PC-9 (cell line): ENCODE measurements around the gene F12. TPM values are rescaled to one million over a fixed set of nuclear protein-coding genes. Genes with fewer than 3 reads are reported as not detected.

ENCODE experiments used
- BruUV-seq: library from RNA; stranded (reverse); fragments of 400-500 nt; replicated peaks from 2 replicates; lab custom pipeline; 2021; lab: Mats Ljungman, UMichigan
- CTCF ChIA-PET: fragments of 300-600 bp; sonication (Branson Sonifier 250); formaldehyde crosslinking; loops from one replicate; lab custom pipeline; 2022; ENCODE audit warnings: antibody characterized with exemption; lab: Charles Lee
- POLR2A ChIA-PET: fragments of 300-600 bp; sonication (Branson Sonifier 250); formaldehyde crosslinking; loops from one replicate; lab custom pipeline; 2022; ENCODE audit warnings: antibody characterized with exemption; ENCODE audit not compliant: unreplicated experiment; lab: Charles Lee
- DNase-seq, 2 experiments: peaks; one replicate each; pipeline versions ENCODE4 v3.0.0 to v3.0.0-alpha.2; 2015 to 2022; ENCODE audit warnings: mixed read lengths in 1 of 2
- H2AFZ ChIP-seq: fragments of 200-600 bp; sonication (generic); 2 replicates; pipeline ENCODE4 v1.8.1; 2017; ENCODE audit warnings: antibody characterized with exemption
- H3F3A ChIP-seq: fragments of 200-600 bp; sonication (generic); 2 replicates; pipeline ENCODE4 v1.8.1; 2017; ENCODE audit warnings: antibody characterized with exemption, mild to moderate bottlenecking, low read depth; ENCODE audit not compliant: insufficient read depth
- H3K27ac ChIP-seq: fragments of 200-600 bp; sonication (generic); 2 replicates; pipeline ENCODE4 v1.6.1; 2016; ENCODE audit warnings: mixed run types
- H3K27me3 ChIP-seq: fragments of 200-600 bp; sonication (generic); 2 replicates; pipeline ENCODE4 v1.6.1; 2016; ENCODE audit warnings: low read depth, mixed run types; ENCODE audit not compliant: insufficient read depth
- H3K36me3 ChIP-seq: fragments of 200-600 bp; sonication (generic); 2 replicates; pipeline ENCODE4 v1.6.1; 2016; ENCODE audit warnings: low read depth, mixed run types
- H3K4me1 ChIP-seq: fragments of 200-600 bp; sonication (generic); replicated peaks from 2 replicates; pipeline ENCODE4 v1.6.1; 2016; ENCODE audit warnings: mixed run types; ENCODE audit not compliant: insufficient read depth
- H3K4me2 ChIP-seq: fragments of 200-600 bp; sonication (generic); 2 replicates; pipeline ENCODE4 v1.6.1; 2017; ENCODE audit warnings: mixed run types
- H3K4me3 ChIP-seq: fragments of 200-600 bp; sonication (generic); 2 replicates; pipeline ENCODE4 v1.6.1; 2016; ENCODE audit warnings: mixed run types
- H3K79me2 ChIP-seq: fragments of 200-600 bp; sonication (generic); 2 replicates; pipeline ENCODE4 v1.6.1; 2017; ENCODE audit warnings: low read depth, mixed run types
- H3K9me2 ChIP-seq: fragments of 200-600 bp; sonication (generic); 2 replicates; pipeline ENCODE4 v1.8.1; 2017; ENCODE audit warnings: mild to moderate bottlenecking; ENCODE audit not compliant: insufficient read depth
- H3K9me3 ChIP-seq: fragments of 200-600 bp; sonication (generic); 2 replicates; pipeline ENCODE4 v1.8.1; 2016; ENCODE audit warnings: low read depth; ENCODE audit not compliant: insufficient read depth
- H4K20me1 ChIP-seq: fragments of 200-600 bp; sonication (generic); 2 replicates; pipeline ENCODE4 v1.8.1; 2017; ENCODE audit not compliant: insufficient read depth
- CTCF ChIP-seq: fragments of 200-600 bp; sonication (generic); conservative IDR thresholded peaks from 2 replicates; pipeline ENCODE4 v1.6.1; 2017; ENCODE audit warnings: mixed run types, antibody characterized with exemption, mild to moderate bottlenecking, moderate library complexity
- EZH2 ChIP-seq: fragments of 200-600 bp; sonication (generic); IDR thresholded peaks from 2 replicates; pipeline ENCODE4 v1.8.0; 2017; ENCODE audit warnings: antibody characterized with exemption, low read depth
- intact Hi-C: fragments of 100-400 bp; cut with micrococcal nuclease; formaldehyde crosslinking; loops from one replicate; pipeline ENCODE4 v1.10.0; 2022; ENCODE audit not compliant: unreplicated experiment
- total RNA-seq: library from RNA; stranded (reverse); gene quantifications from 2 replicates; pipeline ENCODE4 v1.2.3, GENCODE V29; 2021

Gene F12
- total RNA-seq, 1 experiment from 2014 or later = 14.5 TPM

GRCh38 chr5:177402271-177403043, 6.9 kb downstream of the F12 start:
- Histone ChIP-seq H3K4me3 (peak overlapping the region; percentile 78), H3K9me2 (no peaks in the 10 kb centered on the region), H4K20me1 (no peaks in the 10 kb centered on the region), H3K4me1 (peaks cover 3% of the 10 kb centered on the region; the same call in 1 of the 2 replicates), H3K4me2 (peak overlapping the region; percentile 94), H3K79me2 (no peaks in the 10 kb centered on the region), H3K9me3 (no peaks in the 10 kb centered on the region), H2AFZ (peak overlapping the region; percentile 84), H3K36me3 (no peaks in the 10 kb centered on the region), H3K27me3 (no peaks in the 10 kb centered on the region), H3K27ac (no peak overlapping the region), H3F3A (peaks cover 12% of the 10 kb centered on the region; the same call in 1 of the 2 replicates)
- ChIA-PET POLR2A (interaction anchor here (0.6 kb wide), 1 partner anchor 24 kb away, joined by 5 read pairs; no protein-coding TSS in a partner anchor), CTCF (interaction anchor here (0.5 to 3.9 kb wide), 13 partner anchors 10 to 295 kb away, joined by 3 to 53 read pairs (median 4); partner anchors contain the start of gene GRK6)
- DNase-seq = peak; percentile 78 to 88
- TF ChIP-seq EZH2 (no peak), CTCF (peak; percentile 59)
- intact Hi-C loops = loop anchor here (1.0 kb wide), 3 partner anchors 12 to 288 kb away; no protein-coding TSS in a partner anchor
- BruUV-seq = no TSS peak

GRCh38 chr5:177399997-177400868, 9.1 kb downstream of the F12 start, which contains the start of gene PFN3:
PFN3 (minus strand) TSS chr5:177400661; CDS start chr5:177400576, 85 bp downstream.
- Histone ChIP-seq H3K4me3 (no peak within 1 kb of the TSS), H3K79me2 (no peaks in the 10 kb centered on the region), H3K4me2 (no peak within 1 kb of the TSS), H4K20me1 (no peaks in the 10 kb centered on the region), H3K36me3 (no peaks in the 10 kb centered on the region), H3K9me2 (no peaks in the 10 kb centered on the region), H2AFZ (no peak within 1 kb of the TSS), H3K27me3 (no peaks in the 10 kb centered on the region), H3F3A (peaks cover 12% of the 10 kb centered on the region; the same call in 1 of the 2 replicates), H3K4me1 (peaks cover 3% of the 10 kb centered on the region; the same call in 1 of the 2 replicates), H3K9me3 (no peaks in the 10 kb centered on the region), H3K27ac (no peak within 1 kb of the TSS)
- intact Hi-C loops = no loop called here
- TF ChIP-seq EZH2 (no peak), CTCF (no peak)
- POLR2A ChIA-PET = no interaction called here
- CTCF ChIA-PET = no interaction called here
- no peak for DNase-seq
- no TSS peak for BruUV-seq

GRCh38 chr5:177397875-177398390, 11.4 kb downstream of the F12 start:
- Histone ChIP-seq H3K4me1 (peaks cover 3% of the 10 kb centered on the region; the same call in 1 of the 2 replicates), H3K36me3 (no peaks in the 10 kb centered on the region), H2AFZ (no peak overlapping the region), H4K20me1 (no peaks in the 10 kb centered on the region), H3K9me3 (no peaks in the 10 kb centered on the region), H3K4me3 (no peak overlapping the region), H3K79me2 (no peaks in the 10 kb centered on the region), H3K9me2 (no peaks in the 10 kb centered on the region), H3K27ac (no peak overlapping the region), H3K4me2 (no peak overlapping the region), H3K27me3 (no peaks in the 10 kb centered on the region), H3F3A (peaks cover 12% of the 10 kb centered on the region; the same call in 1 of the 2 replicates)
- intact Hi-C loops = no loop called here
- BruUV-seq = no TSS peak
- CTCF ChIA-PET = no interaction called here
- TF ChIP-seq EZH2 = no peak
- TF ChIP-seq CTCF = no peak
- POLR2A ChIA-PET = no interaction called here
- DNase-seq = no peak
